Measurements from ENCODE around the gene ANKRD45.
"Not testable (repeated sequence)": the region's sequence is repeated elsewhere in the genome, so short reads cannot be mapped to it uniquely, and the experiment has no call there.

ANKRD45 gene

GRCh38 chr1:173639102-173639501 is 30.5 kb downstream of the ANKRD45 start:
- Histone ChIP-seq H3K4me3 (ENCODE audit: low read length) (no peak overlapping the region), H3K36me3 (ENCODE audit: insufficient read depth, low read depth, low read length) (0 out of 2 replicates have a peak, but pooled peaks cover 3% of the 10 kb centered on the region), H3K27me3 (ENCODE audit: insufficient read depth, low read length) (no peaks in the 10 kb centered on the region), H3K9me3 (ENCODE audit: insufficient read depth, low read depth, low read length) (peaks cover 23% of the 10 kb centered on the region), H3K4me1 (ENCODE audit: insufficient read depth, low read length) (no peaks in the 10 kb centered on the region), H3K9ac (ENCODE audit: low read depth, low read length) (no peak overlapping the region), H3K27ac (ENCODE audit: low read length) (no peak overlapping the region)

DNA sequence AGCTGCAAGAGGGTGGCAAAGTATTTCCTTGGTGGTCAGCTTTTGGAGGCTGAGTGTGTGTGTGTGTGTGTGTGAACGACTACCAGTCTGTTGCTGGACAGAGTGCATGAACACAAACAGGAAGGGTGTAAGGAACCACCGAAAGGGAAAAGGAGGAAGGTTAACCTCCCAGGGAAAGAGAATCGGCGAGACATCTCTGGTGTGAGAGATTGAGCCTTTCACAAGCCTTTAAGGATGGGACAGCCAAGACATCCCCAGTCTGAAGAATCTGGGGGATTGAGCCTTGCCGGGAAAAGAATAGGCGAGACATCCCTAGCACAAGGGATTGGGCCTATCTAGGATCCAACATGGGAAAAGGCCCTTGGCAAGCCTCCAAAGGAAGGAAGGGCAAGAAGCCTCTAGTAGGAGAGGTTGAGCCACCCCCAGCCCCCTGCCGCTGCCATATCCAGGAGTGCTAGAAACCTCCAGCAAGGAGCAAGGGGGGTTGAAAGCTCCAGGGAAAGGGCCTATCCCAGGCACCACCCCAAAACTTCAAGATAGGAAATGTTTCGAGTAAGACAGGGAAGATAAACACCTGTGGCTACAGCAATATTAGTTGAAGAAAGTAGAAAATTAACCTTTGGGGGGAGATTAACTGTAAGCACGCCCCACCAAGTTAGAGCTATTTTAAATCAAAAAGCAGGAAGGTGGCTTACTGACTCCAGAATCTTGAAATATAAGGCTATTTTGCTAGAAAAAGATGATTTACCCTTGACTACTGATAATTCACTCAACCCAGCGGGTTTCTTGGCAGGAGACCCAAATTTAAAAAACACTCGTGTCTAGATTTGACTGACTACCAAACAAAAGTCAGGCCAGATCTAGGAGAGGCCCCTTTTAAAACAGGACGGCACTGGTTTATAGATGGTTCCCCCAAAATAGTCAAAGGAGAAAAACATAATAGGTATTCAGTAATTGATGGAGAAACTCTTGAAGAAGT is 31.3 kb downstream of the ANKRD45 start:
- H3K9me3 ChIP-seq (ENCODE audit: insufficient read depth, low read depth, low read length), result peaks cover 23% of the 10 kb centered on the region
- no peak overlapping the region for H3K9ac ChIP-seq (ENCODE audit: low read depth, low read length)
- H3K27ac ChIP-seq (ENCODE audit: low read length), result no peak overlapping the region
- H3K27me3 ChIP-seq (ENCODE audit: insufficient read depth, low read length), result no peaks in the 10 kb centered on the region
- 0 out of 2 replicates have a peak, but pooled peaks cover 3% of the 10 kb centered on the region for H3K36me3 ChIP-seq (ENCODE audit: insufficient read depth, low read depth, low read length)
- H3K4me1 ChIP-seq (ENCODE audit: insufficient read depth, low read length), result no peaks in the 10 kb centered on the region
- no peak overlapping the region for H3K4me3 ChIP-seq (ENCODE audit: low read length)

GRCh38 chr1:173637236-173638042 is 32.2 kb downstream of the ANKRD45 start:
- not testable (repeated sequence) for H3K4me3 ChIP-seq (ENCODE audit: low read length)

GRCh38 chr1:173635116-173635515 is 34.5 kb downstream of the ANKRD45 start, which contains the start of gene TEX50:
TEX50 (plus strand) TSS chr1:173635338; CDS start chr1:173635522, 184 bp downstream.
- Histone ChIP-seq H3K27me3 (ENCODE audit: insufficient read depth, low read length) (no peaks in the 10 kb centered on the region), H3K4me1 (ENCODE audit: insufficient read depth, low read length) (no peaks in the 10 kb centered on the region), H3K27ac (ENCODE audit: low read length) (no peak within 1 kb of the TSS), H3K36me3 (ENCODE audit: insufficient read depth, low read depth, low read length) (0 out of 2 replicates have a peak, but pooled peaks cover 3% of the 10 kb centered on the region), H3K9ac (ENCODE audit: low read depth, low read length) (no peak within 1 kb of the TSS), H3K4me3 (ENCODE audit: low read length) (no peak within 1 kb of the TSS), H3K9me3 (ENCODE audit: insufficient read depth, low read depth, low read length) (peaks cover 15% of the 10 kb centered on the region)

More at GRCh38 chr1:173637236-173638042, 32.2 kb downstream of the ANKRD45 start:
- H3K27me3 ChIP-seq (ENCODE audit: insufficient read depth, low read length); H3K27ac ChIP-seq (ENCODE audit: low read length); H3K9ac ChIP-seq (ENCODE audit: low read depth, low read length); H3K36me3 ChIP-seq (ENCODE audit: insufficient read depth, low read depth, low read length); H3K4me1 ChIP-seq (ENCODE audit: insufficient read depth, low read length): not testable (repeated sequence)
- H3K9me3 ChIP-seq (ENCODE audit: insufficient read depth, low read depth, low read length), result peaks cover 23% of the 10 kb centered on the region

GRCh38 chr1:173628888-173629287 is 40.8 kb downstream of the ANKRD45 start:
- H3K27ac ChIP-seq (ENCODE audit: low read length), result no peak overlapping the region
- no peaks in the 10 kb centered on the region for H3K36me3 ChIP-seq (ENCODE audit: insufficient read depth, low read depth, low read length)
- H3K4me1 ChIP-seq (ENCODE audit: insufficient read depth, low read length), result no peaks in the 10 kb centered on the region
- H3K27me3 ChIP-seq (ENCODE audit: insufficient read depth, low read length), result no peaks in the 10 kb centered on the region
- no peak overlapping the region for H3K4me3 ChIP-seq (ENCODE audit: low read length)
- H3K9ac ChIP-seq (ENCODE audit: low read depth, low read length), result no peak overlapping the region
- H3K9me3 ChIP-seq (ENCODE audit: insufficient read depth, low read depth, low read length), result no peaks in the 10 kb centered on the region

DNA sequence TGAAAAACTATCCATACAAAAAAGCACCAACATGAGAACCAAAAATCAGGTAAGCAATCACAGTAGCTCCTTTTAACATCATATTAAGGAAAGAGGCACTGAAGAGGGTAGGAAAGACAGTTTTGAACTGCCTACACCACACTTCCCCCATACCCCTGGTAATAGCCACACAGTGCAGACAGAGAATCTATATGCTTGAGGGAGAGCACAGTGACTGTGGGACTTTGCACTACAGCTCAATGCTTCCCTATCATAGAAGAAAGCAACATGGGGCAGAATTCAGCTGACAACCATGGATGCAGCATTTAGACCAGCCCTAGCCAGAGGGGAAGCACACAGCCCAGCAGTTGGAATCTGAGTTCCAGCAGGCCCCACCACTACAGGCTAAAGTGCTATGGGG is 42.4 kb downstream of the ANKRD45 start:
- Histone ChIP-seq H3K4me3 (ENCODE audit: low read length) (no peak overlapping the region), H3K4me1 (ENCODE audit: insufficient read depth, low read length) (no peaks in the 10 kb centered on the region), H3K36me3 (ENCODE audit: insufficient read depth, low read depth, low read length) (no peaks in the 10 kb centered on the region), H3K27me3 (ENCODE audit: insufficient read depth, low read length) (no peaks in the 10 kb centered on the region), H3K9me3 (ENCODE audit: insufficient read depth, low read depth, low read length) (no peaks in the 10 kb centered on the region), H3K27ac (ENCODE audit: low read length) (no peak overlapping the region), H3K9ac (ENCODE audit: low read depth, low read length) (no peak overlapping the region)

DNA sequence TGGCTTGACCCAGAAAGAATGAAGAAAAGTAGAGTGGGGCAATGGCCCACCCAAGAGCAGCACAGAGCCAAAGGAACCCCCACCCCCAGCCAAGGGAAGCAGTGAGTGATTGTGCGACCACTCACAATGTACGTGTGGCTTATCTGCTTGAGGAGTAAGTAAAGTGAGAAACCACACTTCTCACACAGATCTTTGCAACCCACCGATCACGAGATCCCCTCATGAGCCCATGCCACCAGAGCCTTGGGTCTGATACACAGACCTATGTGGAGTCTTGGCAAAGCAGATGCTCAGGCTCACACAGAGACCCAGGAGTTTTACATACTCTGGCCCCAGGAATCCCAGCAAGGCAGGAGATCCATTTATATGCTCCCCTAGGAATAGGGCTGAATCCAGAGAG is 52.8 kb downstream of the ANKRD45 start:
- Histone ChIP-seq H3K27me3 (ENCODE audit: insufficient read depth, low read length) (no peaks in the 10 kb centered on the region), H3K9ac (ENCODE audit: low read depth, low read length) (no peak overlapping the region), H3K9me3 (ENCODE audit: insufficient read depth, low read depth, low read length) (peaks cover 5% of the 10 kb centered on the region), H3K4me3 (ENCODE audit: low read length) (no peak overlapping the region), H3K4me1 (ENCODE audit: insufficient read depth, low read length) (no peaks in the 10 kb centered on the region), H3K27ac (ENCODE audit: low read length) (no peak overlapping the region), H3K36me3 (ENCODE audit: insufficient read depth, low read depth, low read length) (no peaks in the 10 kb centered on the region)

GRCh38 chr1:173613086-173613485 is 56.6 kb downstream of the ANKRD45 start:
- not testable (repeated sequence) for H3K4me1 ChIP-seq (ENCODE audit: insufficient read depth, low read length); H3K27me3 ChIP-seq (ENCODE audit: insufficient read depth, low read length); H3K4me3 ChIP-seq (ENCODE audit: low read length); H3K27ac ChIP-seq (ENCODE audit: low read length); H3K36me3 ChIP-seq (ENCODE audit: insufficient read depth, low read depth, low read length); H3K9ac ChIP-seq (ENCODE audit: low read depth, low read length)
- peaks cover 23% of the 10 kb centered on the region for H3K9me3 ChIP-seq (ENCODE audit: insufficient read depth, low read depth, low read length)

- Histone ChIP-seq H3K4me3 (ENCODE audit: low read length) (no peak overlapping the region), H3K36me3 (ENCODE audit: insufficient read depth, low read depth, low read length) (no peaks in the 10 kb centered on the region), H3K27ac (ENCODE audit: low read length) (no peak overlapping the region), H3K9me3 (ENCODE audit: insufficient read depth, low read depth, low read length) (peaks cover 28% of the 10 kb centered on the region), H3K27me3 (ENCODE audit: insufficient read depth, low read length) (no peaks in the 10 kb centered on the region), H3K9ac (ENCODE audit: low read depth, low read length) (no peak overlapping the region), H3K4me1 (ENCODE audit: insufficient read depth, low read length) (no peaks in the 10 kb centered on the region)
Observed at GRCh38 chr1:173608503-173609216, 61.0 kb downstream of the ANKRD45 start.

DNA sequence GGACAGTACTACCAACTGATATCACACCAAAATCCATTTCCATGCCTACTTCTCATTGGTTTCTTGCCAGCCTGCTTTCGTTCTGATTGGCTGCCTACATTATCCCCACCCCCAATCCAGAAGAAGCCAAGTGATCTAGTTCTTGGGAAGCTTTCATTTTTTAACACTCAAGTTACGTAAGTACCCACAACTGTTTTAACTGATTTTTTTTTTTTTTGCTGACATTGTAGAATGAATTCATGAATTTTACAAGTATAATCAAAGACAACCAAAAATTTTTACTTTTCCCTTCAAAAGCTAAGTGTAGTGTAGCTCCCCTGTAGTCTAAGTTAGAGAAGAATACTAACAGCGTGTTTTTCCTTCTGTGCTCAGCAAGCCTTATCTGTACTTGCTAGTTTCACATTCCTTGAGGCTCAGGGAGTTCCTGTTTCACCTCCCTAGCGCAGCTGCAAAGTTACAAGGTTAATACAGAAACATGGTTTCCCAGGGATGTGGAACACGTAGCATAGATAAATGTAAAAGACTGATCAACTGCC is 66.5 kb downstream of the ANKRD45 start, which contains the start of gene SLC9C2:
Gene SLC9C2 (minus strand): TSS at position 17 of the 536 bp plus-strand sequence. CDS start 1,296 bp downstream, outside the sequence.
- H3K9ac ChIP-seq (ENCODE audit: low read depth, low read length), result no peak within 1 kb of the TSS
- H3K27ac ChIP-seq (ENCODE audit: low read length), result no peak within 1 kb of the TSS
- no peak within 1 kb of the TSS for H3K4me3 ChIP-seq (ENCODE audit: low read length)
- no peaks in the 10 kb centered on the region for H3K4me1 ChIP-seq (ENCODE audit: insufficient read depth, low read length)
- H3K36me3 ChIP-seq (ENCODE audit: insufficient read depth, low read depth, low read length), result no peaks in the 10 kb centered on the region
- peaks cover 4% of the 10 kb centered on the region; the same call in 1 of the 2 replicates for H3K9me3 ChIP-seq (ENCODE audit: insufficient read depth, low read depth, low read length)
- no peaks in the 10 kb centered on the region for H3K27me3 ChIP-seq (ENCODE audit: insufficient read depth, low read length)

DNA sequence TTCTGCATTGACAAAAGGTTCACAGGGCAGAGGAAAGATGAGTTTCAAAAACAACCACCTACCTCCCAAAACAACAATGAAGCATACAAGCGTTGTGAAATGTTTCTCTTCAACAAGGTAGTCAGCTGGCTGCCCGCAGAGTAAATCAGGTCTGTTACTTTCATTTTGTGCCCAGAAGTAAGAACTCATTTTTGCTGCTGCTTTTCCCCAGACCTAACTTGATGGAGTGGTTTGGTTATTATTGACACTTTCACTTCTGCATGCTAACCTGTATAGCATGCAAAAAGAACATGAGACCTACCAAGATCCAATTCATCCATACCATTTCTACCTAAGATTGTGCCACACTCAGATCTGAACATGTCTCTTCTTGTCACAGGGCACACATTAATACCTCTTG is 68.1 kb downstream of the ANKRD45 start:
- Histone ChIP-seq H3K4me1 (ENCODE audit: insufficient read depth, low read length) (no peaks in the 10 kb centered on the region), H3K9me3 (ENCODE audit: insufficient read depth, low read depth, low read length) (no peaks in the 10 kb centered on the region; the same call in 1 of the 2 replicates), H3K36me3 (ENCODE audit: insufficient read depth, low read depth, low read length) (no peaks in the 10 kb centered on the region), H3K4me3 (ENCODE audit: low read length) (no peak overlapping the region), H3K27me3 (ENCODE audit: insufficient read depth, low read length) (no peaks in the 10 kb centered on the region), H3K27ac (ENCODE audit: low read length) (no peak overlapping the region), H3K9ac (ENCODE audit: low read depth, low read length) (no peak overlapping the region)

All from iPS-20b (cell line).